ENCODE data around the gene CACNA1E. TPM values are rescaled to one million over a fixed set of nuclear protein-coding genes. Genes with fewer than 3 reads are reported as not detected.

Gene CACNA1E
- total RNA-seq, 1 experiment from 2014 or later, result 0.46 TPM

- Mint-ChIP-seq H3K4me1 (peaks cover 11 to 14% of the 10 kb centered on the region in 2 experiments), H3K4me3 (no peak overlapping the region), H3K27me3 (ENCODE audit: low read depth) (peaks cover 2% of the 10 kb centered on the region; the same call in 1 of the 2 replicates), H3K36me3 (ENCODE audit: insufficient read depth in 1 of 3, low read depth in 3 of 3) (no peaks in the 10 kb centered on the region), H3K27ac (no peak overlapping the region), H3K9me3 (no peaks in the 10 kb centered on the region)
- no peak overlapping the region for H3K56ac ChIP-seq (ENCODE audit: insufficient read length, low read depth, low read length)
- H4K5ac ChIP-seq (ENCODE audit: insufficient read length, low read depth, low read length), result no peak overlapping the region
- H3K18ac ChIP-seq (ENCODE audit: insufficient read length, low read depth, low read length), result no peak overlapping the region
- H2BK5ac ChIP-seq (ENCODE audit: insufficient read length, low read length), result no peak overlapping the region
- no peak overlapping the region for H3K23ac ChIP-seq (ENCODE audit: insufficient read length, low read depth, low read length)
- H3T11ph ChIP-seq (ENCODE audit: low read length), result no peak overlapping the region
- H2BK12ac ChIP-seq (ENCODE audit: insufficient read length, low read depth, low read length), result no peak overlapping the region
- no peak overlapping the region for H3K9ac ChIP-seq (ENCODE audit: extremely low read depth, insufficient read length, low read length)
- H4K8ac ChIP-seq (replicated peaks; ENCODE audit: insufficient read length, low read depth, low read length), result no peak overlapping the region
- H2AFZ ChIP-seq (ENCODE audit: low read length), result no peak overlapping the region
- TF ChIP-seq CTCF (conservative IDR thresholded peaks at IDR 0.05), result peak; percentile 78
- no peaks in the 10 kb centered on the region for H3K27me3 ChIP-seq (ENCODE audit: insufficient read depth, low read length)
- H3K27ac ChIP-seq (ENCODE audit: insufficient read length, low read depth, low read length), result no peak overlapping the region
- H3K79me2 ChIP-seq (ENCODE audit: insufficient read depth, low read length), result no peaks in the 10 kb centered on the region
- no peak overlapping the region for H4K91ac ChIP-seq (ENCODE audit: insufficient read length, low read depth, low read length)
- no peak overlapping the region for H3K14ac ChIP-seq (ENCODE audit: insufficient read depth, low read length)
- DNase-seq, result peak; percentile 60
- no CpG with 5 or more reads among the region's 3 CpGs for WGBS (ENCODE audit: extremely low coverage, insufficient read length, low lambda C conversion rate)
- no peak overlapping the region for H3K4me2 ChIP-seq (ENCODE audit: insufficient read depth, insufficient read length, low read length)
- no peak overlapping the region for H2BK20ac ChIP-seq (ENCODE audit: low read depth, low read length, poor library complexity, severe bottlenecking)
- no peaks in the 10 kb centered on the region for H3K9me3 ChIP-seq (ENCODE audit: control insufficient read depth, low read depth, low read length)
- H3K23me2 ChIP-seq (ENCODE audit: insufficient read length, low read depth, low read length, poor library complexity, severe bottlenecking), result no peaks in the 10 kb centered on the region
- H4K20me1 ChIP-seq (ENCODE audit: control insufficient read depth, insufficient read depth, insufficient read length), result no peaks in the 10 kb centered on the region
- no peak overlapping the region for H2BK120ac ChIP-seq (ENCODE audit: low read depth, low read length, poor library complexity, severe bottlenecking)
- no peak overlapping the region for H2AK5ac ChIP-seq (ENCODE audit: insufficient read length, low read length)
- no peak overlapping the region for H3K4ac ChIP-seq (ENCODE audit: low read depth, low read length)
- H3K79me1 ChIP-seq (ENCODE audit: insufficient read depth, low read depth, low read length, poor library complexity, severe bottlenecking), result no peaks in the 10 kb centered on the region
- no peak overlapping the region for H2BK15ac ChIP-seq (ENCODE audit: low read depth, low read length)
- no peaks in the 10 kb centered on the region; the same call in 1 of the 2 replicates for H3K4me1 ChIP-seq (ENCODE audit: insufficient read depth, low read length)
Measured at GRCh38 chr1:181583598-181583997, 100.3 kb downstream of the CACNA1E start.
